ENCODE data around the gene MEGF9. TPM values are rescaled to one million over a fixed set of nuclear protein-coding genes. Genes with fewer than 3 reads are reported as not detected.

The MEGF9 gene
- total RNA-seq, 1 donor from 2014 or later: 20.6 TPM

GRCh38 chr9:120710110-120710981, 3.9 kb downstream of the MEGF9 start:
- no peaks in the 10 kb centered on the region for H3K9me3 Mint-ChIP-seq (ENCODE audit: low read depth)
- TF ChIP-seq CTCF (IDR thresholded peaks at IDR 0.05): no peak
- no peak overlapping the region for H3K27ac Mint-ChIP-seq (ENCODE audit: unreplicated experiment)
- H3K4me3 Mint-ChIP-seq (ENCODE audit: unreplicated experiment): no peak overlapping the region
- no peaks in the 10 kb centered on the region for H3K36me3 Mint-ChIP-seq (ENCODE audit: low read depth)
- peaks cover 54% of the 10 kb centered on the region for H3K4me1 Mint-ChIP-seq (ENCODE audit: low read depth)
- no peak for DNase-seq (ENCODE audit: low spot score)
- no peaks in the 10 kb centered on the region for H3K27me3 Mint-ChIP-seq (ENCODE audit: low read depth)

GRCh38 chr9:120708526-120709224, 5.6 kb downstream of the MEGF9 start:
- H3K36me3 Mint-ChIP-seq (ENCODE audit: low read depth): no peaks in the 10 kb centered on the region
- no peak for TF ChIP-seq CTCF (IDR thresholded peaks at IDR 0.05)
- DNase-seq (ENCODE audit: low spot score): no peak
- no peak overlapping the region for H3K4me3 Mint-ChIP-seq (ENCODE audit: unreplicated experiment)
- no peaks in the 10 kb centered on the region for H3K27me3 Mint-ChIP-seq (ENCODE audit: low read depth)
- peaks cover 52% of the 10 kb centered on the region for H3K4me1 Mint-ChIP-seq (ENCODE audit: low read depth)
- no peaks in the 10 kb centered on the region for H3K9me3 Mint-ChIP-seq (ENCODE audit: low read depth)
- H3K27ac Mint-ChIP-seq (ENCODE audit: unreplicated experiment): no peak overlapping the region

- Mint-ChIP-seq H3K27ac (ENCODE audit: unreplicated experiment) (no peak overlapping the region), H3K36me3 (ENCODE audit: low read depth) (no peaks in the 10 kb centered on the region), H3K27me3 (ENCODE audit: low read depth) (no peaks in the 10 kb centered on the region), H3K9me3 (ENCODE audit: low read depth) (no peaks in the 10 kb centered on the region), H3K4me1 (ENCODE audit: low read depth) (peaks cover 41% of the 10 kb centered on the region), H3K4me3 (ENCODE audit: unreplicated experiment) (no peak overlapping the region)
- TF ChIP-seq CTCF (IDR thresholded peaks at IDR 0.05): no peak
- DNase-seq (ENCODE audit: low spot score): no peak
These were observed 7.1 kb downstream of the MEGF9 start for GRCh38 chr9:120707170-120707569.

GRCh38 chr9:120705174-120705573, 9.1 kb downstream of the MEGF9 start:
- Mint-ChIP-seq H3K36me3 (ENCODE audit: low read depth) (no peaks in the 10 kb centered on the region), H3K27me3 (ENCODE audit: low read depth) (no peaks in the 10 kb centered on the region), H3K27ac (ENCODE audit: unreplicated experiment) (no peak overlapping the region), H3K4me3 (ENCODE audit: unreplicated experiment) (no peak overlapping the region), H3K4me1 (ENCODE audit: low read depth) (peaks cover 26% of the 10 kb centered on the region), H3K9me3 (ENCODE audit: low read depth) (no peaks in the 10 kb centered on the region)
- TF ChIP-seq CTCF (IDR thresholded peaks at IDR 0.05): no peak
- no peak for DNase-seq (ENCODE audit: low spot score)

- peaks cover 34% of the 10 kb centered on the region for H3K4me1 Mint-ChIP-seq (ENCODE audit: low read depth)
- DNase-seq (ENCODE audit: low spot score): no peak
- TF ChIP-seq CTCF (IDR thresholded peaks at IDR 0.05): no peak
These were observed 12.2 kb downstream of the MEGF9 start for GRCh38 chr9:120702075-120702474.

More at GRCh38 chr9:120702075-120702474, 12.2 kb downstream of the MEGF9 start:
- no peak overlapping the region for H3K27ac Mint-ChIP-seq (ENCODE audit: unreplicated experiment)
- no peak overlapping the region for H3K4me3 Mint-ChIP-seq (ENCODE audit: unreplicated experiment)
- no peaks in the 10 kb centered on the region for H3K27me3 Mint-ChIP-seq (ENCODE audit: low read depth)
- no peaks in the 10 kb centered on the region for H3K9me3 Mint-ChIP-seq (ENCODE audit: low read depth)
- no peaks in the 10 kb centered on the region for H3K36me3 Mint-ChIP-seq (ENCODE audit: low read depth)

Data from chondrocyte (in vitro differentiated cells).